ENCODE measurements around the gene CD226.
"Not testable (repeated sequence)": the region's sequence is repeated elsewhere in the genome, so short reads cannot be mapped to it uniquely, and the experiment has no call there.

- not testable (repeated sequence) for TF ChIP-seq CTCF, EZH2phosphoT487, EZH2 (IDR thresholded peaks at IDR 0.05)
These were observed 48.3 kb downstream of the CD226 start for GRCh38 chr18:69899154-69899923.
